Panc1 (cell line): ENCODE results near the gene MAMDC2.

ENCODE experiments used
- POLR2AphosphoS5 ChIP-seq: IDR thresholded peaks from 2 replicates; pipeline ENCODE4 v1.6.1; 2012; ENCODE audit warnings: mild to moderate bottlenecking, low read depth, low read length, moderate library complexity
- SIN3A ChIP-seq: IDR thresholded peaks from 2 replicates; pipeline ENCODE4 v1.6.1; 2012; ENCODE audit warnings: low read depth, mild to moderate bottlenecking, low read length, moderate library complexity, borderline replicate concordance; ENCODE audit not compliant: insufficient read depth
- TCF7L2 ChIP-seq: IDR thresholded peaks from 2 replicates; pipeline ENCODE4 v1.6.1; 2011; ENCODE audit warnings: mild to moderate bottlenecking, low read depth, low read length, inconsistent platforms
- TF ChIP-seq, protein P1 (sequence below): fragments of 450-650 bp; IDR thresholded peaks from 2 replicates; pipeline ENCODE4 v1.5.1; 2017; ENCODE audit warnings: mild to moderate bottlenecking
- TF ChIP-seq, protein P2 (sequence below), 2 experiments: IDR thresholded peaks; 2 replicates each; pipeline ENCODE4 v1.6.1; 2011 to 2012; ENCODE audit warnings: low read depth in 2 of 2, control low read depth in 1 of 2, low read length in 1 of 2, mild to moderate bottlenecking in 1 of 2, moderate library complexity in 1 of 2; ENCODE audit not compliant: insufficient read depth in 1 of 2

DNA sequence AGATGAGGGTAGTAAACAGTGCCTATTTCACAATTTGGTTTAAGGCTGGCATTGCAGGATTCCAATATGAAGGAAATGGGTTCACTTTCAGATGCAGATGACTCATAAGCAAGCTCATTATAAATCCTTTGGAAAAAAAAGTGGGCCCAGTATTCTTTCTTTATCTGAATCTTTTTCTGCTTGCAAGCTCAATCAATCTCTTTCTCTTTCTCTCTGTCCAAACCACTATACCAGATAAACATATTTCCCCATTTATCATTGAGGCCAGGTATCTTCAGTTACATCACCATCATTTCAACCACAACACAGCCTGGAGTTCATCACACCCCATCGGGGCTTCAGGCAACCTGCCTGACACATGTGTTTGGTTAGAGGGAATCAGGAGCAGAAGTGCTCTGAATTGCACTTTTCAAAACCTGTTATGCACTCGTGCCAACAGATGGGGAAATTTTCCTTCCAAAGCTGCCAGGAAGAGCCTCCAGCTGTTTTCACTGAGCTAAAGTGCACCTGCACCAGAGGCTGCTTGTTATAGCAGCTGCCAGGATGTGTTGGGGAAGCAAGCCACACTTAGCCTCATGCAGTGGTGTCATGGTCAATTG is 30.0 kb upstream of the MAMDC2 start:
- TF ChIP-seq, protein P1, sequence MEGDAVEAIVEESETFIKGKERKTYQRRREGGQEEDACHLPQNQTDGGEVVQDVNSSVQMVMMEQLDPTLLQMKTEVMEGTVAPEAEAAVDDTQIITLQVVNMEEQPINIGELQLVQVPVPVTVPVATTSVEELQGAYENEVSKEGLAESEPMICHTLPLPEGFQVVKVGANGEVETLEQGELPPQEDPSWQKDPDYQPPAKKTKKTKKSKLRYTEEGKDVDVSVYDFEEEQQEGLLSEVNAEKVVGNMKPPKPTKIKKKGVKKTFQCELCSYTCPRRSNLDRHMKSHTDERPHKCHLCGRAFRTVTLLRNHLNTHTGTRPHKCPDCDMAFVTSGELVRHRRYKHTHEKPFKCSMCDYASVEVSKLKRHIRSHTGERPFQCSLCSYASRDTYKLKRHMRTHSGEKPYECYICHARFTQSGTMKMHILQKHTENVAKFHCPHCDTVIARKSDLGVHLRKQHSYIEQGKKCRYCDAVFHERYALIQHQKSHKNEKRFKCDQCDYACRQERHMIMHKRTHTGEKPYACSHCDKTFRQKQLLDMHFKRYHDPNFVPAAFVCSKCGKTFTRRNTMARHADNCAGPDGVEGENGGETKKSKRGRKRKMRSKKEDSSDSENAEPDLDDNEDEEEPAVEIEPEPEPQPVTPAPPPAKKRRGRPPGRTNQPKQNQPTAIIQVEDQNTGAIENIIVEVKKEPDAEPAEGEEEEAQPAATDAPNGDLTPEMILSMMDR = no peak
- TF ChIP-seq POLR2AphosphoS5 = no peak
- TF ChIP-seq, protein P2, sequence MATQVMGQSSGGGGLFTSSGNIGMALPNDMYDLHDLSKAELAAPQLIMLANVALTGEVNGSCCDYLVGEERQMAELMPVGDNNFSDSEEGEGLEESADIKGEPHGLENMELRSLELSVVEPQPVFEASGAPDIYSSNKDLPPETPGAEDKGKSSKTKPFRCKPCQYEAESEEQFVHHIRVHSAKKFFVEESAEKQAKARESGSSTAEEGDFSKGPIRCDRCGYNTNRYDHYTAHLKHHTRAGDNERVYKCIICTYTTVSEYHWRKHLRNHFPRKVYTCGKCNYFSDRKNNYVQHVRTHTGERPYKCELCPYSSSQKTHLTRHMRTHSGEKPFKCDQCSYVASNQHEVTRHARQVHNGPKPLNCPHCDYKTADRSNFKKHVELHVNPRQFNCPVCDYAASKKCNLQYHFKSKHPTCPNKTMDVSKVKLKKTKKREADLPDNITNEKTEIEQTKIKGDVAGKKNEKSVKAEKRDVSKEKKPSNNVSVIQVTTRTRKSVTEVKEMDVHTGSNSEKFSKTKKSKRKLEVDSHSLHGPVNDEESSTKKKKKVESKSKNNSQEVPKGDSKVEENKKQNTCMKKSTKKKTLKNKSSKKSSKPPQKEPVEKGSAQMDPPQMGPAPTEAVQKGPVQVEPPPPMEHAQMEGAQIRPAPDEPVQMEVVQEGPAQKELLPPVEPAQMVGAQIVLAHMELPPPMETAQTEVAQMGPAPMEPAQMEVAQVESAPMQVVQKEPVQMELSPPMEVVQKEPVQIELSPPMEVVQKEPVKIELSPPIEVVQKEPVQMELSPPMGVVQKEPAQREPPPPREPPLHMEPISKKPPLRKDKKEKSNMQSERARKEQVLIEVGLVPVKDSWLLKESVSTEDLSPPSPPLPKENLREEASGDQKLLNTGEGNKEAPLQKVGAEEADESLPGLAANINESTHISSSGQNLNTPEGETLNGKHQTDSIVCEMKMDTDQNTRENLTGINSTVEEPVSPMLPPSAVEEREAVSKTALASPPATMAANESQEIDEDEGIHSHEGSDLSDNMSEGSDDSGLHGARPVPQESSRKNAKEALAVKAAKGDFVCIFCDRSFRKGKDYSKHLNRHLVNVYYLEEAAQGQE (IDR thresholded peaks at IDR 0.05; ENCODE audit: insufficient read depth in 1 of 2, low read depth in 2 of 2, low read length in 1 of 2) = no peak
- no peak for TF ChIP-seq SIN3A
- no peak for TF ChIP-seq TCF7L2
